ENCODE results near the gene SLCO2A1. TPM values are rescaled to one million over a fixed set of nuclear protein-coding genes. Genes with fewer than 3 reads are reported as not detected.

The SLCO2A1 gene
- total RNA-seq, 1 experiment from 2014 or later = 0.11 TPM

- DNase-seq (ENCODE audit: low read depth) = no peak
Observed at GRCh38 chr3:133934996-133935842, 94.5 kb downstream of the SLCO2A1 start.

GRCh38 chr3:133934073-133934970 lies 95.4 kb downstream of the SLCO2A1 start:
- DNase-seq (ENCODE audit: low read depth) = no peak

- DNase-seq (ENCODE audit: low read depth) = no peak
Observed at GRCh38 chr3:133933097-133934024, 96.4 kb downstream of the SLCO2A1 start.

GRCh38 chr3:133932009-133932408 lies 97.7 kb downstream of the SLCO2A1 start:
- DNase-seq (ENCODE audit: low read depth) = no peak

GRCh38 chr3:133931084-133931483 lies 98.6 kb downstream of the SLCO2A1 start:
- DNase-seq (ENCODE audit: low read depth) = no peak

GRCh38 chr3:133930341-133930933 lies 99.3 kb downstream of the SLCO2A1 start:
- peak; percentile 62 for DNase-seq (ENCODE audit: low read depth)

- DNase-seq (ENCODE audit: low read depth) = no peak
Observed at GRCh38 chr3:133928903-133929607, 100.7 kb downstream of the SLCO2A1 start.

GRCh38 chr3:133928136-133928893 lies 101.4 kb downstream of the SLCO2A1 start:
- DNase-seq (ENCODE audit: low read depth) = no peak

- DNase-seq (ENCODE audit: low read depth) = no peak
Observed at GRCh38 chr3:133927540-133928066, 102.1 kb downstream of the SLCO2A1 start.

- DNase-seq (ENCODE audit: low read depth) = no peak
Observed at GRCh38 chr3:133926736-133927539, 102.8 kb downstream of the SLCO2A1 start.

GRCh38 chr3:133925960-133926735 lies 103.6 kb downstream of the SLCO2A1 start:
- DNase-seq (ENCODE audit: low read depth) = no peak

GRCh38 chr3:133924041-133924440 lies 105.7 kb downstream of the SLCO2A1 start:
- DNase-seq (ENCODE audit: low read depth) = no peak

GRCh38 chr3:133921592-133921991 lies 108.1 kb downstream of the SLCO2A1 start:
- DNase-seq (ENCODE audit: low read depth) = no peak

- no peak for DNase-seq (ENCODE audit: low read depth)
Observed at GRCh38 chr3:133917144-133917543, 112.6 kb downstream of the SLCO2A1 start.

GRCh38 chr3:133915685-133916658 lies 113.8 kb downstream of the SLCO2A1 start:
- DNase-seq (ENCODE audit: low read depth) = no peak

GRCh38 chr3:133914839-133915600 lies 114.7 kb downstream of the SLCO2A1 start:
- no peak for DNase-seq (ENCODE audit: low read depth)
